ENCODE measurements around the gene ZNF583.

The ZNF583 gene

GRCh38 chr19:56403764-56404704 is at the start of gene ZNF583:
ZNF583 (plus strand) TSS chr19:56404332; CDS start chr19:56407115, 2,783 bp downstream.
- DNase-seq (ENCODE audit: low read depth in 2 of 3, low spot score in 1 of 3) = peak; percentile 75 to 88 (median 84)

GRCh38 chr19:56355517-56355916 is 48.6 kb upstream of the ZNF583 start:
- DNase-seq (ENCODE audit: low read depth in 2 of 3, low spot score in 1 of 3) = no peak

DNA sequence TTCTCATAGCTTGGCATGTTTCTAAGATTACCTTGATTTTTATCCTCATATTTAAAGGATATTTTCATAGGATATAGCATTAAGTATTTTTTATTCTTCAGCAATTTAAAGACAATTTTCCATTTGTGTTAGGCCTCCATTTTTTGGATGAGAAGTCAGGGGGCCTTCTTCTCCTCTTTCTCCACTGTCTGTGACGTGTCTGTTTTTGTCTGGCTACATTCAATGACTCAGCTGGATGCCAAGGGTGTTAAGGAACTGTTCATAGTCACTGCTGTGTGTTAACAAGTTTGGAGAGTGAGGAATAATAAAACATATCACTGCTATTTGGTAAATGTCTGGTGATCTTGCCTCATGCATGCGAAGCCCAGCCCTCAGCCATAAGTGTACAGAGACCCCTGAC is 47.2 kb upstream of the ZNF583 start:
- no peak for DNase-seq (ENCODE audit: low read depth in 2 of 3, low spot score in 1 of 3)

DNA sequence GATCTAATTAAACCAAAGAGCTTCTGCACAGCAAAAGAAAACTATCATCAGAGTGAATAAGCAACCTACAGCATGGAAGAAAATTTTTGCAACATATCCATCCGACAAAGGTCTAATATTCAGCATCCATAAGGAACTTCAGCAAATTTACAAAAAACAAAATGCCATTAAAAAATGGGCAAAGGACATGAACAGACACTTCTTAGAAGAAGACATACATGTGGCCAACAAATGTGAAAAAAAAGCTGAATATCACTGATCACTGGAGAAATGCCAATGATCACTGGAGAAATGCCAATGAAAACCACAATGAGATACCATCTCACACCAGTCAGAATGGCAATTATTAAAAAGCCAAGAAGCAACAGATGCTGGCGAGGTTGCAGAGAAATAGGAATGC is 43.3 kb upstream of the ZNF583 start:
- no peak for DNase-seq (ENCODE audit: low read depth in 2 of 3, low spot score in 1 of 3)

DNA sequence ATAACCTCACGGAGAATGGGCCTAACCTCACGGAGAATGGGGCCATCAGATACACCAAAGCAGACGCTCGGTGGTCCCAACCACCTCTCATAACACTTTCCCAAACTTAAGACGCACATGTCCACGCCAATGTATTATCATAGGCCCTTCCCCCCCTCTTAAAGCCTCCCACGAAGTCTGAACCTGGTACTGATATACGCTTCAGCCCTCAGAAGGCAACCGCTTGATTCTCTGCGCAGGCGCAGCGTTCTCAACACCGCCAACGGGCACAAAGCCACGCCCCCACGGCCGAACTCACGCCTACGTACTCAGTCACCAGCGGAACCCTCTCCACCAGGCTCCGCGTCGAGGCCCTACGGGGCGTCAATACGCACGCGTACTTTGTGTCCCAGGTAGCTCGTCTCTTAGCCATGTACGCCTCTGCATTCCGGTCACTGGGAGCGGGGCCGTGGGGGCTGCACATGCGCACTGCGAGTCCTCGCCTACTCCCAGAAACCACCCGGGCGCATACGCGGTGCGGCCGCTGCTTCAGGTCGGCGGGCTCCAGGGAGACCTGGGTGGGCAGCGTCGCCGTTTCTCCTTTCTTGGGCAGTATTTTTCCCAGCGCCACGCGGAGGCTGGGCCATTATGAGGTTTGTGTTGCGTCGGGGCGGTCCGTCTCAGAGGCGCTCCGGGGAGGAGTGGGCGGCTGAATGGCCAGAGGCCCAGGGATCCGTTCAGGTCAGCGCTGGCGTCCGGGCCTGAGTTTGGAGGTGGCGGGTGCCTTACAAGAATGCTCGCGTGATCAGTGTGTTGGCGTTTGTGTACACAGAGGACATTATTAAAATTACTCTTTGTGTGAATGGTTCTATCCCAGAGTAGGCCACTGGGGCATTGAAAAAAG is 36.1 kb upstream of the ZNF583 start:
- DNase-seq (ENCODE audit: low read depth in 2 of 3, low spot score in 1 of 3) = peak; percentile 59 to 78 (median 69)

GRCh38 chr19:56369886-56370676 is 34.1 kb upstream of the ZNF583 start:
- DNase-seq (ENCODE audit: low read depth in 2 of 3, low spot score in 1 of 3) = no peak

DNA sequence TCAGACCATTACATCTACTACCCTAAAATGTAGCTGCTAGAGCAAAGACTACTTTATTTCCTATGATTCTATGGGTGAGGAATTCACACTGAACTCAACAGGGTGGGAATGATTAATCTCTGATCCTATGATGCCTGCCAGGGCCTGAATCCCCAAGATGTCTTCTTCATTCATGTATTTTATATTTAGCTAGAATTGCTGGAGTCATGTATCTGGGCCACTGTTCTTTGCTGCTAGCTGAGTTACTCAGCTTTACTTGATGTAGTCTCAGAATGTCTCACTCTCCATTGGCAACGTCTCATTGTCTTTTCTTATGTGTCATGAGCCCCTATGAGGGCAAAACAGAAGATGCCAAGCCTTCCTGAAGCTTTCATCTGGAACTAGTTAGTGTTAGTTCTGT is 31.9 kb upstream of the ZNF583 start:
- DNase-seq (ENCODE audit: low read depth in 2 of 3, low spot score in 1 of 3) = no peak

DNA sequence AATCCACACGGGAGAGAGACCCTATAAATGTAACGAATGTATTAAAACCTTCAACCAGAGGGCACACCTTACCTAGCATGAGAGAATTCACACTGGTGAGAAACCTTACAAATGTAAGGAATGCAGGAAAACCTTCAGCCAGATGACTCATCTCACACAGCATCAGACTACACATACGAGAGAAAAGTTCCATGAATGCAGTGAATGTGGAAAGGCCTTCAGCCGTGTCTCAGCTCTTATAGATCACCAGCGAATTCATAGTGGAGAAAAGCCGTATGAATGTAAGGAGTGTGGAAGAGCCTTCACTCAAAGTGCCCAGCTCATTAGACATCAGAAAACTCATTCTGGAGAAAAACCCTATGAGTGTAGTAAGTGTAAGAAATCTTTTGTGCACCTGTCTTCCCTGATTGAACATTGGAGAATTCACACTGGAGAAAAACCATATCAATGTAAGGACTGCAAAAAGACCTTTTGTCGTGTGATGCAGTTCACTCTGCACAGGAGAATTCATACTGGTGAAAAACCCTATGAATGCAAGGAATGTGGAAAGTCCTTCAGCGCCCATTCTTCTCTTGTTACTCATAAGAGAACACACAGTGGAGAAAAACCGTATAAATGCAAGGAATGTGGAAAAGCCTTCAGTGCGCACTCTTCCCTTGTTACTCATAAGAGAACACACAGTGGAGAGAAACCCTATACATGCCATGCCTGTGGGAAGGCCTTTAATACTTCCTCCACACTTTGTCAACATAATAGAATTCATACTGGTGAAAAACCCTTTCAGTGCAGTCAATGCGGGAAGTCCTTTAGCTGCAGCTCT is 26.8 kb upstream of the ZNF583 start:
- DNase-seq (ENCODE audit: low read depth in 2 of 3, low spot score in 1 of 3) = no peak

- DNase-seq (ENCODE audit: low read depth in 2 of 3, low spot score in 1 of 3) = no peak
These were observed 20.1 kb upstream of the ZNF583 start for GRCh38 chr19:56383826-56384605.

DNA sequence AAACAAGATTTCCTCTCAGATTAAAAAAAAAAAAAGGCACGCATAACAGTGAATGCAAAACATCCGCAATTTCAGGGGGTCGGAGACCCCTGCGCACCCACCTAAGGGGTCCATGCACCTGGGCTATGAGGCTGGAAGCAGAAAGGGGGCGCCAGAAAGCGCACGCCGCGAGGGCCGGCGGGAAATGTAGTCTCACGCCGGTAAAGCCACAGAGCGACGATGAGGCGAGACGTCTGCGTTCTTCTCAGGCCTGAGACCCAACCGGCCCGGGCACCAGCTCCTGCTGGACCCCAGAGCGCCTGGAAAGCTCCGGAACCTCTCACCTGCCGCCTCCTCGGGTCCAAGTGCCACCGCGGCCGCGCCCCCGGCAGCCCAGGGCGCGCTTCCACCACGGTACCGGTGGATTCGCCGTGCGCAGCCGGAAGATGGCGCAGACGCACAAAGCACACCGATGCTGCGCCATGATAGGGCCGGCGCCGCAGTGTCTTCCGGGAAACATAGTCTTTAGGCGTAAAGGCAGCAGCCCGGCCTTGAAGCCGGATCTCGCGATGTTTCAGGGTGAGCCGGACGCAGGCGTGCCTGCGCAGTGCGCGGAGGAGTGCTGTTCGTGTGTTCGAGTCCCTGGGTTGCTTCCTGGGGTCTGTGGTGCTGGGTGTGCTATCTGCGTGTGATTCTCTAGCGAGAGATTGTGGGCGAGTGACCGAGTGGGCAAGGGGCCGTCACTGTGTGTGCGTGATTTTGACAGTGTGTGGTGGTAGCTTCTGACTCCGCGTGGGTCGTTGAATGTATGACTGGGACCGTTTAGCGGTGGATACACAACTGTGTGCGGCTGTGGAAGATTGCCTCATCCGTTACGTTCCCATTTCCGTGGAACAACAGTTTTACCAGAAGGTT is 10.8 kb upstream of the ZNF583 start, which contains the start of gene ZNF582:
ZNF582 (minus strand) TSS at position 416 of the 894 bp plus-strand sequence. CDS start 1,782 bp downstream, outside the sequence.
- DNase-seq (ENCODE audit: low read depth in 2 of 3, low spot score in 1 of 3) = peak; percentile 79 to 86 (median 83)

DNA sequence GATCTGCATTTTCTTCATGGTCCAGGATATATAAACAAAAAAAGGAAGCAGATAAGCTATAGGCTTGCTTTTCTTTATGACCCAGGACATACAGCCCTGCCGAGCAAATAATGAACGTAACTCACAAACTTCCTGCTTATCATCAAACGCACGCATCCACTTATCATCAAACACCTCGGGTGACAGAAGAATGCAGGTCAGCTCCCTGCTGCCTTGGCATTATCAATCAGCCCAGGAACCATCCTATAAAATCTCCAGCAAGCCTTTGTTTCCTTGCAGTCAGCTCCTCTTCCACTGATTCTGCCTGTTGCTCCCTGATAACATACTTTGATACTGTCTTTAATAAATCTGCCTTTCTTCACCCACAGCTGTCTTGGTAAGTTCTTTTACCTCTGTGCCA is 5.3 kb upstream of the ZNF583 start:
- no peak for DNase-seq (ENCODE audit: low read depth in 2 of 3, low spot score in 1 of 3)

DNA sequence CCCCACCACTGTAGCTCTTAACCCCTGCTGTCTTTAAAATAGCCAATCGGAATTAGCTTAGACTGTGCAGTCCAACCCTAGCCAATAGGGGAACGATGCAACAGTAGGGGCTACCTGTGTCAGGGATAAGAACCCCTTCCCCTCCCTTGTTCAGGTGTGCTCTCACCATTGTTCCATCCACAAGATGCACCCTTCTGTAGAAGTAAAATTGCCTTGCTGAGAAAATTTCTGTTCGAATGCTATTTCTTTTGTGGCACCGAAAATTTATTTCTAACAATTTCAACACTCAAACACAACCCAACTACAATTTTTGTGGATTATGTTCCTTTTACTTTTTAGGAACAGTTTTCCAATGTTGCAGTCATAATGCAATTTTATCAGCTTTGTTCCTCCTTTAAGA is 3.6 kb upstream of the ZNF583 start:
- DNase-seq (ENCODE audit: low read depth in 2 of 3, low spot score in 1 of 3) = no peak

DNA sequence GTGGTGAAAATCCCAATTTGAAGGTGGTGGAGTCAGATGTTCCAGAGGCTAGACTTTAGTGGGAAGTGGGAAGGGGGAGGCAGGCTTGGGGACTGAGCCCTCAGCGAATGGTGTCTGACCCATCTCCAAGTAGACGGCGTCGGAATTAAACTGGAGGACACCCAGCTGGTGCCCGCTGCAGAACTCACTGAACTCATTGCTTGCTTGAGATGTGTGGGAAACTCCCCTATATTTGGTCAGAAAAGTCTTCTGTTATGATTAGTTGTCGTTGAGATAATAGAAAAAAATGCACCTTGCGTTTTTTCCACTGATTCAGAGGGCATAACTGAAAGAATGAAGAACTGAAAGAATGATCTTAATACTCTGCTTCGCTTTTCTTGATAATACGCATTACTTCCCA is 871 bp upstream of the ZNF583 start:
- no peak for DNase-seq (ENCODE audit: low read depth in 2 of 3, low spot score in 1 of 3)

GRCh38 chr19:56404705-56405056 is 549 bp downstream of the ZNF583 start:
- DNase-seq (ENCODE audit: low read depth in 2 of 3, low spot score in 1 of 3) = no peak

- DNase-seq (ENCODE audit: low read depth in 2 of 3, low spot score in 1 of 3) = no peak
These were observed 930 bp downstream of the ZNF583 start for GRCh38 chr19:56405062-56405461.

- DNase-seq (ENCODE audit: low read depth in 2 of 3, low spot score in 1 of 3) = no peak
These were observed 19.3 kb downstream of the ZNF583 start for GRCh38 chr19:56423276-56423984.

DNA sequence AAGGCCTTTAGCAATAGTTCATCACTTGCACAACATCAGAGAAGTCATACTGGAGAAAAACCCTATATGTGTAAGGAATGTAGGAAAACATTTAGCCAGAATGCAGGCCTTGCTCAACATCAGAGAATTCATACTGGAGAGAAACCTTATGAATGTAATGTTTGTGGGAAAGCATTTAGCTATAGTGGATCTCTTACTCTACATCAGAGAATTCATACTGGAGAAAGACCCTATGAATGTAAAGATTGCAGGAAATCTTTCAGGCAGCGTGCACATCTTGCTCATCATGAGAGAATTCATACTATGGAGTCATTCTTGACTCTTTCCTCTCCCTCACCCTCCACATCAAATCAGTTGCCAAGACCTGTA is 19.8 kb downstream of the ZNF583 start:
- DNase-seq (ENCODE audit: low read depth in 2 of 3, low spot score in 1 of 3) = no peak

All from stimulated activated CD4-positive, alpha-beta T cell treated with anti-CD3 and anti-CD28 coated beads, Interleukin-12 subunit alpha, Interleukin-12 subunit beta, amount 100 ng/mL, for 48 hours (primary cell).